Progenitor cell of endocrine pancreas (in vitro differentiated cells): ENCODE measurements around the gene GATD1. TPM values are rescaled to one million over a fixed set of nuclear protein-coding genes. Genes with fewer than 3 reads are reported as not detected.

Experiments used
- DNase-seq: peaks from one replicate; pipeline ENCODE4 v3.0.0; 2021; ENCODE audit warnings: low spot score; ENCODE audit not compliant: unreplicated experiment
- H3K27ac Mint-ChIP-seq: 2 replicates; pipeline ENCODE4 v1.8.0; 2021; ENCODE audit warnings: mild to moderate bottlenecking, moderate library complexity, mixed read lengths
- H3K27me3 Mint-ChIP-seq: 2 replicates; pipeline ENCODE4 v1.8.0; 2021; ENCODE audit warnings: mixed read lengths
- H3K36me3 Mint-ChIP-seq: 2 replicates; pipeline ENCODE4 v1.8.0; 2022; ENCODE audit warnings: mixed read lengths; ENCODE audit not compliant: insufficient read depth
- H3K4me1 Mint-ChIP-seq: 2 replicates; pipeline ENCODE4 v1.8.0; 2021; ENCODE audit warnings: low read depth, mixed read lengths
- H3K4me3 Mint-ChIP-seq: 2 replicates; pipeline ENCODE4 v1.8.0; 2021; ENCODE audit warnings: low read depth, mild to moderate bottlenecking, moderate library complexity, mixed read lengths
- H3K9me3 Mint-ChIP-seq: 2 replicates; pipeline ENCODE4 v1.8.0; 2021; ENCODE audit warnings: low read depth, mixed read lengths
- total RNA-seq: library from RNA; stranded (reverse); gene quantifications from 2 replicates; pipeline ENCODE4 v1.2.1, GENCODE V29; 2021
- TF ChIP-seq, protein P1 (sequence below): fragments of 200-600 bp; sonication (generic); IDR thresholded peaks from one replicate; pipeline ENCODE4 v1.5.0; 2021; ENCODE audit warnings: antibody characterized with exemption, mild to moderate bottlenecking; ENCODE audit not compliant: unreplicated experiment

Gene GATD1
- total RNA-seq, 1 donor from 2014 or later, result 74.1 TPM

DNA sequence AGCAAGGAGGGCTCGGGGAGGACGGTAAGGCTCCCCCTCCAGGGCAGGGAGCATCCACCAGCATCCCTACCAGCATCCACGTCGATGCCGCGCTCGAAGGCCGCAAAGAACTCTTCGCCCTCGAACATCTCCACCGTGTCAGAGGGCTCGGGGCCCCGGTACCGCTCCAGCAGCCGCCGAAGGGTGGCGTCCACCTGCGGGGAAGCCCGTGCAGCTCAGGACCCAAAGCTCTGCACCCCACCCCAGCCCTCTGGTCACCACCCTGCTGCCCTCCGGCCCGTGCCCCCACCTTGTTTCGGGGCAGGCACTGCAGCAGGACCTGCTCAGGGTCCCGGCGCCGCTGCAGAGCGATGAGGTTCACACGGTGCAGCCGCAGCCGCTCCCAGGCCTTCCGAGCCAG is 23.2 kb upstream of the GATD1 start:
- H3K27me3 Mint-ChIP-seq, result no peaks in the 10 kb centered on the region
- H3K27ac Mint-ChIP-seq, result no peak overlapping the region
- H3K9me3 Mint-ChIP-seq, result no peaks in the 10 kb centered on the region
- TF ChIP-seq, protein P1, sequence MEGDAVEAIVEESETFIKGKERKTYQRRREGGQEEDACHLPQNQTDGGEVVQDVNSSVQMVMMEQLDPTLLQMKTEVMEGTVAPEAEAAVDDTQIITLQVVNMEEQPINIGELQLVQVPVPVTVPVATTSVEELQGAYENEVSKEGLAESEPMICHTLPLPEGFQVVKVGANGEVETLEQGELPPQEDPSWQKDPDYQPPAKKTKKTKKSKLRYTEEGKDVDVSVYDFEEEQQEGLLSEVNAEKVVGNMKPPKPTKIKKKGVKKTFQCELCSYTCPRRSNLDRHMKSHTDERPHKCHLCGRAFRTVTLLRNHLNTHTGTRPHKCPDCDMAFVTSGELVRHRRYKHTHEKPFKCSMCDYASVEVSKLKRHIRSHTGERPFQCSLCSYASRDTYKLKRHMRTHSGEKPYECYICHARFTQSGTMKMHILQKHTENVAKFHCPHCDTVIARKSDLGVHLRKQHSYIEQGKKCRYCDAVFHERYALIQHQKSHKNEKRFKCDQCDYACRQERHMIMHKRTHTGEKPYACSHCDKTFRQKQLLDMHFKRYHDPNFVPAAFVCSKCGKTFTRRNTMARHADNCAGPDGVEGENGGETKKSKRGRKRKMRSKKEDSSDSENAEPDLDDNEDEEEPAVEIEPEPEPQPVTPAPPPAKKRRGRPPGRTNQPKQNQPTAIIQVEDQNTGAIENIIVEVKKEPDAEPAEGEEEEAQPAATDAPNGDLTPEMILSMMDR, result no peak
- H3K4me3 Mint-ChIP-seq, result no peak overlapping the region
- no peaks in the 10 kb centered on the region for H3K36me3 Mint-ChIP-seq
- H3K4me1 Mint-ChIP-seq, result peaks cover 7% of the 10 kb centered on the region
- no peak for DNase-seq

DNA sequence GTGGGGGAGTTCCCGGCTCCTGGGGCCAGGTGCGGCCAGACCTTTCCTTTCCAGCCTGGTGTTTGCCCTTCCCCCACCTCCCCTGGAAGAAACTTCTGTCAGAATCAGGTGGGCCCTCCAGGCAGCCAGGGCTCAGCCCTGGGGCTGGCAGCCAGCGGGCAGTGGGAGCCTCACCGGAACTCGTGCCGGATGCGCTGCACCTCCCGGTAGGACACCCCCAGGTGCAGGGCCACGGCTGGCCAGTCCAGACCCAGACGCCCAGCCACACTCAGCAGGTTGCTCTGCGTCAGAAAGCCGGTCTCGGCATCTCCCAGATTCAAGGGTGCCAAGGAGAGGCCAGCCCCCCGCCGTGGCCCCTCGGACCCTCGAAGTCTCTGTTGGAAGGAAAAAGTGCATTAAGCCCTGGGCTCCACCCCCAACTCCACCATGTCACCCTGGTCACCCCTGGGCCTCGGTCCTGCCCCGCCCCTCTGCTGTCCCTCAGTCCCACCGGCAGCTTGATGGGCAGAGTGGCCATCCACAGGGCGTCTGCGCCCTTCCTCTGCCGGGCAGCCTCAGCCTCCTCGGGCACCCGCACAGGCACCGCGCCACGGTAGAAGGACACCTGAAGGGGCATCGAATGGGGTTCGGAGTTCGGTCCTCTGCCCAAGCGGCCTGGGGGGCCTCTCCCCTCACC is 22.5 kb upstream of the GATD1 start:
- TF ChIP-seq, protein P1, result no peak
- peak overlapping the region; percentile 19 for H3K4me3 Mint-ChIP-seq
- no peak overlapping the region for H3K27ac Mint-ChIP-seq
- no peaks in the 10 kb centered on the region for H3K36me3 Mint-ChIP-seq
- H3K9me3 Mint-ChIP-seq, result no peaks in the 10 kb centered on the region
- no peak for DNase-seq
- H3K27me3 Mint-ChIP-seq, result no peaks in the 10 kb centered on the region
- peaks cover 7% of the 10 kb centered on the region for H3K4me1 Mint-ChIP-seq

DNA sequence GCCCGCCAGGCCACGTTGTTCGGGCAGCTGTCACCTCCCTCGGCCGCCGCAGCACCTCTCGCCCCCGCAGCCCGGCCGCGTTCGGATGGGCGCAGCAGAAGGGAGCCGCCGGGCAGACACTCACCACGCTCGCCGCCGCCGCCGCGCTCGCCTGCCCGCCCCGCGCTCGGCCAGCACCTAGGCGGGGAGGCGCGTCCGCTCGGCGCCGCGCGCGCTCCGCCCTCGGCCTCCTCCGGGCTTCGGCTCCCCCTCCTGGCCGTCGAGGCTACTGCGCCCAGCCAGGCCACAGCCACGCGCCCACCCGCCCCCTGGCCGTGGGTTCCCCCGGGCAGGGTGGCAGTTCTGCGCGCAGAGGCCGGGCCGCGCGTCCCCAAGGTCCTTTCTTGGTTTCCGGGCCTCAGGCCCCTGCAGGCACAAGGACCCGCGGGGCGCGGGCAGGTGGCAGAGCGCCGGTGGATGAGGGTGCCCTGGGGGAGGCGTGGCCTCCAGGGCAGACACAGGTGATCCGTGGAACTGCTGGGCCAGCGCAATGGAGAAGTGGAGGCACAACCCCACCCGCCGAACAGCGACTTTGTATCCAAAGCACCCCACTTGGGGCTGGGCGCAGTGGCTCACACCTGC is 20.9 kb upstream of the GATD1 start, which contains the start of gene SLC25A22:
TSS of gene SLC25A22 (minus strand) at position 189 of the 621 bp plus-strand sequence. CDS start 3,275 bp downstream, outside the sequence.
- Mint-ChIP-seq H3K4me3 (peak within 1 kb of the TSS; percentile 82), H3K4me1 (peaks cover 7% of the 10 kb centered on the region), H3K9me3 (no peaks in the 10 kb centered on the region), H3K27ac (peak within 1 kb of the TSS; percentile 92), H3K27me3 (no peaks in the 10 kb centered on the region), H3K36me3 (no peaks in the 10 kb centered on the region)
- peak; percentile 86 for DNase-seq
- TF ChIP-seq, protein P1, result peak; percentile 83

DNA sequence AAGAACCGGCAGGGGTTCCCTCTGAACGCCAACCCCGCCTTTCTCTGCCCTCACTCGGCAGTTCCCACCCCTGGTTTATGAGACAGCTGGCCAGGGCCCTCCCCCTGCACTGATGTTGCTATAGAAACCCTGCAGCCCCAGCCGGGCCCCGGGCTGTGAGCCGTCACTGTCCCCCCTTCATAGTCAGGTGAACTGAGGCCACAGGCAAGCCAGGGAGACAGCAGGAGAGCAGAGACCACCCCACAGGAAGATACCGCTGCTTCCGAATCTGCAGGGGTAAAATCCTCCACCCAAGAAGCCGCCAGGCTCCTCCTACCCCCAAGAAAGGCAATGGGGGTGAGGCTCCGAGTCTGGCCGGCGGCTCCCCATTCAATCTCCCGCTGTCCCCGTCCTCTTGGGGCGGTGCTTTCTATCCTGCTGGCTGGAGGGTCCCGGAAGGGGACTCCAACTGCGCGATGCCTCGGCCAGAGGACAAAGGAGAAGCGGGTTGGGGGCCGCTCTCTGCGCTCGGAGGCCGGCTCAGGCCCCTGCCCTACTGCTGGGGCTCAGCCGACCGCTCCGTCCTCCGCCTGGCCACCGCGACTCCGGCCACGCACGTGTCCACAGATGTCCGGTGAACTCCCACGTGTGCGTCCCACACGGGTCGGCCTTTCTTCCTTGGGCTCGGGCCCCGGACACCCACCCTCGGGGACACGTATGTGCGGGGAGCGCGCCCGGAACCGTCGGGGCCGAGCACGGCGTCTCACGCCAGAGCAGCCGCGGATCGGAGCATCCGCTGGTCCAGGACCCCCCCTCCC is 20.2 kb upstream of the GATD1 start:
- H3K36me3 Mint-ChIP-seq, result no peaks in the 10 kb centered on the region

More for the DNA sequence above, 20.2 kb upstream of the GATD1 start:
- no peak for DNase-seq
- Mint-ChIP-seq H3K27ac (peak overlapping the region; percentile 92), H3K9me3 (no peaks in the 10 kb centered on the region), H3K4me3 (peak overlapping the region; percentile 82), H3K27me3 (no peaks in the 10 kb centered on the region), H3K4me1 (peaks cover 7% of the 10 kb centered on the region)
- TF ChIP-seq, protein P1, result no peak
